HG02981 (cell line): ENCODE results near the gene MYO1B.

Experiments
- ATAC-seq: cut with Tn5 transposase; IDR thresholded peaks from one replicate; pipeline ENCODE4 v1.9.1; 2021; ENCODE audit warnings: mild to moderate bottlenecking, moderate library complexity; ENCODE audit not compliant: unreplicated experiment

Gene MYO1B

GRCh38 chr2:191394043-191394442 lies 148.8 kb downstream of the MYO1B start:
- ATAC-seq: no peak

- no peak for ATAC-seq
Measured at GRCh38 chr2:191396794-191397193, 151.6 kb downstream of the MYO1B start.

DNA sequence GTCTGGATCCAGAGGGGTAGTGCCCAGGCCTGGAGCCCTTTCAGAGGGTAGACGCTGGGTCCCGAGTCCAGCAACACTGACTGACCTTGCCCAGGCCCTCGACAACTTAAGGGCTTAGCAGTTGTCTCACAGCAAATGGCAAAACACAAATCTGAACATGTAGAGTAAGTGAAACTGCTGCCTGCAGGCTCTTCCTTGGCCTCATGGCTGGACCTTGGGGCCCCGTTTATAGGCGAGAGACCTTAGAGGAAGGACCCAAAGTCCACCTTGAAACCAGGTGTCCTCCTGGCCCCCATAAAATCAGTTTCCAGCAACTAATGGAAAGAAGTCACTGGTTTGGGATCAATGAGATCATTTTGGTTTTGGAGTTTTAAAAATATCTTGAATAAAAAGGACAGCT lies 154.4 kb downstream of the MYO1B start:
- ATAC-seq: no peak

DNA sequence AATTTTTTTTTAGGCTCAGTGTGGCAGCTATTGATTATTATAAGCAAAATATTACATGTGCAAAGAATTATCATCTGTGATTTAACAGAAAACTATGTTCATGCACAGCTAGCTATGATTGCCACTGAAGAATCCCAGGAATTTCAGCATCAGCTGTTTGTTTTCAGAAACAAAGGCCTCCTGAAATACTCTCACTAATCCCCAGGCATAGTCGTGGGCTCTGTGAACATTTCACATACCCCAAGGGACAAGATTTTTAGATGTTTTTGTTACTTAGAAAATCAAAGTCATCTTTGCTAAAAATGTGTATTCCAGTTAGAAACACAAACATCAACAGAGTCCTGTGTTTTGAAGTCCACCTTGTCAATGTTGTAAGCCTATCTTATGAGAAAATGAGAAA lies 156.1 kb downstream of the MYO1B start:
- ATAC-seq: no peak

GRCh38 chr2:191402966-191403565 lies 157.9 kb downstream of the MYO1B start:
- no peak for ATAC-seq

- no peak for ATAC-seq
Measured at GRCh38 chr2:191404568-191404991, 159.4 kb downstream of the MYO1B start.

DNA sequence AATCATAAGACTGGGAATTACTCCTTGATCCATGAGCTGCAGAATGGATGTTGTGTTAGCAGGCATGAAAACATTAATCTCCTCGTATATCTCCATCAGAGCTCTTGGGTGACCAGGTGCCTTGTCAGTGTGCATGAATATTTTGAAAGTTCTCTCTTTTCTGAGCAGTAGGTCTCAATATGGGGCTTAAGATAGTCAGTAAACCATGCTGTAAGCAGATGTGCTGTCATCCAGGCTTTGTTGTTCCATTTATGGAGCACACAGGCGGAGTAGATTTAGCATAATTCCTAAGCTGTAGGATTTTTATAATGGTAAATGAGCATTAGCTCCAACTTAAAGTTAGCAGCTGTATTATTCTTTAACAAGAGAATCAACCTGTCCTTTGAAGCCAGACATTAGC lies 160.3 kb downstream of the MYO1B start:
- ATAC-seq: no peak

DNA sequence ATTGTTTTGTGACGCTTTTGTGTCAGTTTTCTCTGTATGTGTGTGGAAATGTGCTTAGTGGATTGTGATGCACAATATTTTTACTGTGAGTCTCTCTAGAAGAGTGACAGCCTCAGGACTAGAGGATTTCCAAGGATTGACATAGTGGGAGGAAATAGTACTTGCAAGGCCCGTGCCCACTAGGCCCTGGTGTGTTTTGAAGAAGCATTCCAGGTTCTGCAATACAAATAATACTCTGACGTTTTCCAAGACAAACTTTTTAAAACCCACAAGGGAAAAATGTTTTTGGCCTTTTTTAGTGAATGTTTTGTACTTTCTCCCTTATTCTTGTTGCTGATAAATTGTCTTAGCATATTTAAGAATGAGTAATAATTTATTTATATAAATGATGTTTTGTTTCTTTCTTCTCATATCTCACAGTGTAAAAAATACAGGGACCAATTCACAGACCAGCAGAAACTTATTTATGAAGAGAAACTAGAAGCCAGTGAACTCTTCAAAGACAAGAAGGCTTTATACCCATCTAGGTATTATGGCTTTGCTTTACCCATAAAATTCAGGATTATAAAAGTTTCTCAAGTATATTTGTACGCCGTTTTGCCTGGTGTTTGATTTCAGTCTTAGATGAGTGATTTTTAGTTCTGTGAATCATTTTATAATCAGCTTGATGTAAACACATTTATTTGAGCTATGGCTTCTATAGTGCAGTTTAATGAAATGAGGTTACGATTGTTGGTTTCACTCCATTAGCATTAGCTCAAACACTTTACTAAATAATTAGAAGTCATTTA lies 165.6 kb downstream of the MYO1B start:
- ATAC-seq: no peak

DNA sequence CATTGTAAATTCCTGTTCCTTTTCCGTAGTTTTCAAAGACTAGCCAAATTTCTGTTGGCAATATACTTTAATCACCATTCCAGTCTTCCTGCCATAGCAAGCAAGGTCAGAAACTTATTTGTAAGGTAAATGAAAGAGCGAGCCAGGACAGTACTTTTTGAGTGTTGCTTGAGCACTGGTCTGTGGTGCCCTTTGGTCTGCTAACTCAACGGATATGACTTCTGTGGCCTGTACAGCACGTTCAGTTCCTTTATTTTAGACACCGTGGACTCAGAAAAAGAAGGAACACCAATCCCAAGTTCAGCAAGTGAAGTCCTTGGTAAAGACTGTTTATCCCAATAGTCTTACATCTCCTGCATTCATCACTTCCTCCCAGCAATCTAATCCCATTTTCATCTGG lies 166.3 kb downstream of the MYO1B start:
- ATAC-seq: no peak

DNA sequence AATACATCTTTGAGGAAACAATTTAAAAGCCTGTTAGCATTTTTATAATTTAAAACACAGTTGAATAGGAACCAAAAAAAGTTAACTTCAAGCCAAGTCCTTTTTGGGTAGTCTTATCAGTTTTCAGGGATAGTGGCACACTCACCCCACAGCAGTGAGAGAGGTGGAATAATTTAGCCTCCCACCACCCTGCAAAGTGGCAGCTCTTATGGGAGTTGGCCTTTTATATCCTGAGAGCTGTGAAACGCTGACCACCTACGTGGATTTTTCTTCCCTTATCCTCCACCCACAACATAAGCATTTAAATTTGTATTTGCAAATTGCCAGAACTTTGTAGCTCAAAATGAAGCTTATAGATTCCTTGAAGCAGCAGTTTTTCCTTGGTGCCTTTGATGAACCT lies 167.1 kb downstream of the MYO1B start:
- no peak for ATAC-seq

- ATAC-seq: no peak
Measured at GRCh38 chr2:191415101-191415500, 169.9 kb downstream of the MYO1B start.

- no peak for ATAC-seq
Measured at GRCh38 chr2:191415858-191416257, 170.7 kb downstream of the MYO1B start.

DNA sequence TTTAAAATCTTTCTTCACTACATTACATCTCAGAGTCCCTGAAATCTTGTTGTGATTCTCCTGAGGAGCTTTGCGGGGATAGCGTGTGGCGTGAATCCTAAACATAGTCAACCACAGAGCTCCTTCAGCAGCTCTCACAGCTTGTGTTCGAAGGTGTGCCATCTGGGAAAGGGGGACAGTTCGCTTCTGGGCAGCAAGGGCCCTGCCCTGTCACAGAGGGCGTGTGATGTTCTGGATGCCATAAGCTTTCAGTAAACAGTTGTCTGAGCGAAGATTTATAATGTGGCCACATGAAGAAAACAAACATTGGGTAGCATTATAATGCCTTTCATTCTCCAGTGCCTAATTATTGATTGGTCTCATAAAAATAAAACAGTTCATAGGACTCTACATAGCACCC lies 172.5 kb downstream of the MYO1B start:
- no peak for ATAC-seq

GRCh38 chr2:191421950-191422349 lies 176.7 kb downstream of the MYO1B start:
- peak; percentile 59 for ATAC-seq

DNA sequence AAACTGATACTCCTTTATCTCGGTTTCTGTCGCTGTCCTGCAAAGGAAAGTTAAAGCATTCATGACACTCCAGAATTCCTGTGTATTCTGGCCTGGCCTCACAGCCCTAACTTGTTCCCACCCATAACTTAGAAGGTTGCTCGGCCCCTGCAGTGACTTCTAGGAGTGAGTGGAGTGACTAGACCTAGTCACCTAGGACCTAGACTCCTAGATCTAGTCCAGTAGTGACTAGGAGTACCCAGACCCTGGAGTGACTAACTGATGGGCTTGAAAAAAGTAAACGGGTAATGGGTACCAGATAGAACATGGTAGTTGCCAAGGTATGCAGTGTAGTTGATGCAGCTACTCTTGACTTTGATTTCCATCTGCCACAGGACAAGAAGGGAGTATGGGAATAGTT lies 181.8 kb downstream of the MYO1B start:
- no peak for ATAC-seq

- no peak for ATAC-seq
Measured at GRCh38 chr2:191428141-191428540, 182.9 kb downstream of the MYO1B start.

GRCh38 chr2:191430476-191430875 lies 185.3 kb downstream of the MYO1B start:
- ATAC-seq: no peak

DNA sequence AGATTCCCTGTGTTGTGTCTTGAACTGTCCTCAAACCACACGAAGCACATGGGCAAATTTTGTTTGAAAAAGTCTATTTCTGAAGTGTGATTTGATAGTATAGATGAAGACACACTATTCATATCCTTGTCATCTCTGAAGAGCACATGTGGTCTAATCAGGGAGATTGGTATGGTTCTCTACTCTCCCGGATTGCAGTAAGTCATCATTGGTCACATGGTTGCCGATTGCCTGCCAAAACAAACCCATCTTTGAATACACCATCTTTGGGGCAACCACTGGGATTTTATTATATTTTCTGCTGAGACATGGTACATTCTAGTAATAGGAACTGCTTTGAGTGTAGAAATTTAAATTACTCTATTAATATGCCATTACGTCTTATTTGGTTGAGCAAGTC lies 186.9 kb downstream of the MYO1B start:
- ATAC-seq: no peak

DNA sequence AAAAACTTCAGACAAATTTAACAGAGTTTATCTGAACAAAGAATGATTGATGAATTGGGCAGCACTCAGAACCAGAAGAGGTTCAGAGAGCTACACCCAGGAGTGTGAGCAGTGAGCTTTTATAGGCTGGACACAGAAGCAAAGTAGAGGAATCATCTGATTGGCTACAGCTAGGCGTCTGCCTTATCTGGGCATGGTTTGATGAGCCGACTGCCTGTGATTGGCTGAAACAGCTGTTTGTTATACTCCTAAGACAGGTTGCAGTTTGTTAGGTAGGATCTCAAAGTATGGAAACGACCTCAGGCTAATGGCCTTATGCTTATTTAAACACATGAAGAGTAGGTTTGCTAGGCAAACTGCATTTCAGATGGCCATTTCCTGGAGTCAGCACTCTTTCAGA lies 188.9 kb downstream of the MYO1B start:
- no peak for ATAC-seq

DNA sequence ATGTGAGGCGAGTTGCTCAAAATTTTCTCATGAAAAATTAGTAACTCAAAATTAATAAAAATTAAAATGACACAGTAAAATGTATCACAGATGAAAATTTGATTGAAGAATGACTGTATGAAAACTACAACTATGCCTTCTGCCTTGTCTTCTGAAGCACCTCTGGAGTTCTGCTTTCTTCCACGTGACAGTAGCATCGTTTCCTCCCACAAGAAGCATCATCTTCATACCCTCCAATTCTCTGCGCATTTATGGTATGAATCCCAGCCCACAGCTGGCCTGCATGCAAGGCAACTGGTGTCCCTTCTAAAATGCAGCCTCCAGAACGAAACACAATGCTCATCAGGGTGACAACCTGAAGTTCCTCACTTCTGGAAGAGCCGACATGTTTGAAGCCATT lies 189.9 kb downstream of the MYO1B start:
- ATAC-seq: no peak

- no peak for ATAC-seq
Measured at GRCh38 chr2:191436368-191437055, 191.3 kb downstream of the MYO1B start.

GRCh38 chr2:191439481-191439880 lies 194.3 kb downstream of the MYO1B start:
- ATAC-seq: no peak
